ENCODE data around the gene TMEM258. TPM values are rescaled to one million over a fixed set of nuclear protein-coding genes. Genes with fewer than 3 reads are reported as not detected.

TMEM258 gene
- total and polyA plus RNA-seq, 10 of the 15 experiments (the other 5 are each of a cell fraction or from before 2014, with no cell fraction given): 160 to 840 (median 326) TPM

DNA sequence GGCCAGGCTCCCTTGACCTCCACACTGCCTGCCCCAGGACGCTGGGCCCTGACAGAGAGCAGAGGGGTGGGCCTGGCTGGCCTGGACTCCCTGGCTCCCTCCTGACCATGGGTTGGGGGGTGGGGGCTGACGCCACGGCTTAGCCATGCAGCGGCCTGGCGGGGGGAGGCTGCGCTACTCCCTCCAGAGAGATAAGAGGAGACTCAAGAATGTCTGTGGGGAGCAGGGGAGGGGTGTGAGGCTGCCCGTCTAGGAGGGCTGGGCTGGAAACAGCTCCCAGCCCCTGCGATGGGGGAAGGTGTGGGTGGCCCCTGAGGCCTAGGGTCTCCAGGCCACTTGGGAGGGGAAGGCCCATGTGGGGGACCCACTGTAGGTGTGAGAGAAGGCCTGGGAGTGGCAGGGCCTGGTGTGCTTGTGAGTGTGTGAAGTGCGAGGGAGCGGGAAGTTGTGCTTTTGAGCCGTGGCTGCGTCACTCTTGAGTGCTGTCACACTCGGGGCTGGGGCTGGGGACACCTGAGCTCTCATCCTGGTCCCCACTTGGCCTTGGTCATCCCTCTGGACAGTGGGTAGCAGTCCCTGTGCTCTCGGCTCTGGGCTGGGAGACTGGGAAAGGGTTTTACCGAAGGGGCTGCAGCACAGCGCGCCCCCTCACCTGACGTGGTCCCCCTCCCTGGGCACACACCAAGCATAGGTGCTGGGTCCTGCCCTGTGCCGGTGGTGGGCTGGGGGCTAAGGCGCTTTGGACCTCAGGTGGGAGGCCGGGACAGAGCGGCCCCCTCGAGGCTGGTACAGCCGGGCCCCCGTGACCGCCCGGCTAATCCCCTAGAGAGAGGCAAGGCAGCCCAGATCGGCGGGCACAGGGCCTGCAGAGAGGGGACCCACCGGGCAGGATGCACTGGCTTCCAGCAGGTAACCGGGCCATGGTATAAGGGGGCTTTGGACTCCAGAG is 37.6 kb downstream of the TMEM258 start:
- no peak for FAIRE-seq
- in situ Hi-C loops (cut with MboI): no loop called here
- Histone ChIP-seq H3K4me2 (ENCODE audit: control insufficient read depth, insufficient read depth) (no peak overlapping the region), H2AFZ (ENCODE audit: control insufficient read depth, low read depth, low read length) (no peak overlapping the region), H3K36me3 (ENCODE audit: control insufficient read depth in 2 of 2, insufficient read depth in 2 of 2, low read length in 1 of 2) (no peaks in the 10 kb centered on the region), H3K9ac (ENCODE audit: control insufficient read depth, insufficient read depth, low read length) (no peak overlapping the region), H3K27me3 (replicated peaks in 1 of 2; ENCODE audit: control insufficient read depth in 2 of 2, insufficient read depth in 2 of 2, low read length in 1 of 2) (no peaks in the 10 kb centered on the region; a peak in 1 of 4 replicates), H3K4me3 (no peak overlapping the region), H3K9me3 (replicated peaks; ENCODE audit: control insufficient read depth, insufficient read depth, low read length) (no peaks in the 10 kb centered on the region), H3K79me2 (ENCODE audit: control insufficient read depth, insufficient read depth, low read length) (no peaks in the 10 kb centered on the region), H3K4me1 (ENCODE audit: control insufficient read depth, insufficient read depth, low read length) (peaks cover 8% of the 10 kb centered on the region), H4K20me1 (ENCODE audit: control insufficient read depth, insufficient read depth) (no peaks in the 10 kb centered on the region), H3K27ac (ENCODE audit: control insufficient read depth, insufficient read depth) (no peak overlapping the region)
- WGBS (ENCODE audit: insufficient coverage, insufficient replicate concordance, low lambda C conversion rate, missing lambda C conversion rate): 68% methylated on average over 31 of the region's 31 CpGs
- ChIA-PET RAD21 (ENCODE audit: unreplicated experiment) (interaction anchor here (1.2 kb wide), 1 partner anchor 80 kb away, joined by 6 read pairs; no protein-coding TSS in a partner anchor), CTCF (interaction anchor here (0.8 to 4.6 kb wide), 4 partner anchors 21 to 43 kb away, joined by 4 to 35 read pairs (median 8); partner anchors contain the start of genes FEN1 and TMEM258), SMC1A (ENCODE audit: uncharacterized antibody, unreplicated experiment) (interaction anchor here (0.6 to 3.6 kb wide), 3 partner anchors 33 to 217 kb away, joined by 3 to 15 read pairs (median 3); no protein-coding TSS in a partner anchor), POLR2A (interaction anchor here (1.2 to 8.0 kb wide), 8 partner anchors 24 to 214 kb away, joined by 3 to 60 read pairs (median 5); partner anchors contain the start of genes FADS2, FEN1, FTH1 and TMEM258)
- no peak for DNase-seq (ENCODE audit: low read depth, low spot score)
- intact Hi-C loops (cut with micrococcal nuclease; ENCODE audit: unreplicated experiment): no loop called here
- no TSS peak for BruUV-seq (replicated peaks)
- no peak for ATAC-seq
- TF ChIP-seq, protein P1, sequence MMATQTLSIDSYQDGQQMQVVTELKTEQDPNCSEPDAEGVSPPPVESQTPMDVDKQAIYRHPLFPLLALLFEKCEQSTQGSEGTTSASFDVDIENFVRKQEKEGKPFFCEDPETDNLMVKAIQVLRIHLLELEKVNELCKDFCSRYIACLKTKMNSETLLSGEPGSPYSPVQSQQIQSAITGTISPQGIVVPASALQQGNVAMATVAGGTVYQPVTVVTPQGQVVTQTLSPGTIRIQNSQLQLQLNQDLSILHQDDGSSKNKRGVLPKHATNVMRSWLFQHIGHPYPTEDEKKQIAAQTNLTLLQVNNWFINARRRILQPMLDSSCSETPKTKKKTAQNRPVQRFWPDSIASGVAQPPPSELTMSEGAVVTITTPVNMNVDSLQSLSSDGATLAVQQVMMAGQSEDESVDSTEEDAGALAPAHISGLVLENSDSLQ (IDR thresholded peaks at IDR 0.05): peak; percentile 20; the same call in 1 of the 2 replicates
- TF ChIP-seq CBFB (IDR thresholded peaks at IDR 0.05; ENCODE audit: low read depth) (no peak), NRF1 (conservative IDR thresholded peaks at IDR 0.05; ENCODE audit: low read depth, low read length) (no peak), NR2C2 (IDR thresholded peaks at IDR 0.05; ENCODE audit: borderline replicate concordance, control insufficient read depth, insufficient read length, low read depth) (no peak), MAX (IDR thresholded peaks at IDR 0.05; ENCODE audit: low read depth, low read length) (no peak; the same call in 1 of the 2 replicates), ZBTB33 (IDR thresholded peaks at IDR 0.05) (0 out of 2 replicates have a peak, but pooled peaks have one; percentile 38), BMI1 (IDR thresholded peaks at IDR 0.05; ENCODE audit: borderline replicate concordance) (no peak), TAF1 (IDR thresholded peaks at IDR 0.05; ENCODE audit: borderline replicate concordance, low read depth, low read length) (no peak), BRCA1 (IDR thresholded peaks at IDR 0.05; ENCODE audit: low read depth, low read length) (no peak)
- TF ChIP-seq, protein P2, sequence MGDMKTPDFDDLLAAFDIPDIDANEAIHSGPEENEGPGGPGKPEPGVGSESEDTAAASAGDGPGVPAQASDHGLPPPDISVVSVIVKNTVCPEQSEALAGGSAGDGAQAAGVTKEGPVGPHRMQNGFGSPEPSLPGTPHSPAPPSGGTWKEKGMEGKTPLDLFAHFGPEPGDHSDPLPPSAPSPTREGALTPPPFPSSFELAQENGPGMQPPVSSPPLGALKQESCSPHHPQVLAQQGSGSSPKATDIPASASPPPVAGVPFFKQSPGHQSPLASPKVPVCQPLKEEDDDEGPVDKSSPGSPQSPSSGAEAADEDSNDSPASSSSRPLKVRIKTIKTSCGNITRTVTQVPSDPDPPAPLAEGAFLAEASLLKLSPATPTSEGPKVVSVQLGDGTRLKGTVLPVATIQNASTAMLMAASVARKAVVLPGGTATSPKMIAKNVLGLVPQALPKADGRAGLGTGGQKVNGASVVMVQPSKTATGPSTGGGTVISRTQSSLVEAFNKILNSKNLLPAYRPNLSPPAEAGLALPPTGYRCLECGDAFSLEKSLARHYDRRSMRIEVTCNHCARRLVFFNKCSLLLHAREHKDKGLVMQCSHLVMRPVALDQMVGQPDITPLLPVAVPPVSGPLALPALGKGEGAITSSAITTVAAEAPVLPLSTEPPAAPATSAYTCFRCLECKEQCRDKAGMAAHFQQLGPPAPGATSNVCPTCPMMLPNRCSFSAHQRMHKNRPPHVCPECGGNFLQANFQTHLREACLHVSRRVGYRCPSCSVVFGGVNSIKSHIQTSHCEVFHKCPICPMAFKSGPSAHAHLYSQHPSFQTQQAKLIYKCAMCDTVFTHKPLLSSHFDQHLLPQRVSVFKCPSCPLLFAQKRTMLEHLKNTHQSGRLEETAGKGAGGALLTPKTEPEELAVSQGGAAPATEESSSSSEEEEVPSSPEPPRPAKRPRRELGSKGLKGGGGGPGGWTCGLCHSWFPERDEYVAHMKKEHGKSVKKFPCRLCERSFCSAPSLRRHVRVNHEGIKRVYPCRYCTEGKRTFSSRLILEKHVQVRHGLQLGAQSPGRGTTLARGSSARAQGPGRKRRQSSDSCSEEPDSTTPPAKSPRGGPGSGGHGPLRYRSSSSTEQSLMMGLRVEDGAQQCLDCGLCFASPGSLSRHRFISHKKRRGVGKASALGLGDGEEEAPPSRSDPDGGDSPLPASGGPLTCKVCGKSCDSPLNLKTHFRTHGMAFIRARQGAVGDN (IDR thresholded peaks at IDR 0.05): peak; percentile 52; the same call in 1 of the 2 replicates

Data from GM12878 (cell line).